ENCODE measurements around the gene AP1M2.
"Not testable (repeated sequence)": the region's sequence is repeated elsewhere in the genome, so short reads cannot be mapped to it uniquely, and the experiment has no call there.

AP1M2 gene

DNA sequence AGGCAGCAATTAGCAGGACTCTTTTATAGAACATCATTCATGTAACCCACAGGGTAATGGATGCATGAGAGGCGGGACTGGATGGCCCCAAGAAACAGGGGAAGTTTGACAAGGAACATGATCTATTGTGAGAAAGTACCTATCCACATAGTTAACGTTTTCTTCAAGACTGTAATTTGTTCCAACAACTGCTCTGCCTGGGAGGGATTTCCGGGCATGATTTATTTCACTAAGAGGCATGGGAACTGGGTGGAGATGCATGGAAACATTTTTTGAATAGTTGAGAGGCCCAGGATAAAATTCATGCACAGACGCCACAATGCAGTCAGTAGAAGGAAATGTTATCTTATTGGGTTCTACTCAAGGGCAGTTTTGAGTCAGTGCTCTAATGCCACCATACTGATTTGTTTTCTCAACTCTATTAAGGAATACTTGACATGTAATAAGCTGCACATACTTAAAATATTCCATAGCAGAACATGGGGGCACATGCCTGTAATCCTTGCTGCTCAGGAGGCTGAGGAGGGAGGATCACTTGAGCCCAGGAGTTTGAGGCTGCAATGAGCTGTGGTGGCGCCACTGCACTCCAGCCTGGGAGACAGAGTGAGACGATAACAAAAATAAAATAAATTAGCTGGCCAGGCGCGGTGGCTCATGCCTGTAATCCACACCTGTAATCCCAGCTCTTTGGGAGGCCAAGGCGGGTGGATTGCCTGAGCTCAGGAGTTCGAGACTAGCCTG is 53.3 kb downstream of the AP1M2 start:
- DNase-seq, result no peak

DNA sequence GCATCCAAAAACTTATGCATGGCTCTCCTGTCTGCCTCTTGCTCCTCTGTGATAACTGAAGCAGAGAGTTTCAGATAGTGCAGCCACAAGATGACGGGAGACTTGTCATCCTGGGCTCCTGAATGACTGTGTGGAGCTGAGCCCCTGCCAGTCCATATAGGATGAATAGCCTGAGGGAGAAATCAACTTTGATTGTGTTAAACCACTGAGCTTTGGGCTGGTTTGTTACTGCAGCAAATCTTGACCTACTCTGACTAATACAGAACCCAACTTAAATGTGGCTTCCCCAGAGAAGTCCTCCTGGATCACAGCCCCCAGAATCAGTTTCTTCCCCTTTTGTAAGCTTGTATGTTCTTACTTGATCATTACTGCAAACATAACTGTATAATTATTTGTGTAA is 54.7 kb downstream of the AP1M2 start:
- no peak for DNase-seq

DNA sequence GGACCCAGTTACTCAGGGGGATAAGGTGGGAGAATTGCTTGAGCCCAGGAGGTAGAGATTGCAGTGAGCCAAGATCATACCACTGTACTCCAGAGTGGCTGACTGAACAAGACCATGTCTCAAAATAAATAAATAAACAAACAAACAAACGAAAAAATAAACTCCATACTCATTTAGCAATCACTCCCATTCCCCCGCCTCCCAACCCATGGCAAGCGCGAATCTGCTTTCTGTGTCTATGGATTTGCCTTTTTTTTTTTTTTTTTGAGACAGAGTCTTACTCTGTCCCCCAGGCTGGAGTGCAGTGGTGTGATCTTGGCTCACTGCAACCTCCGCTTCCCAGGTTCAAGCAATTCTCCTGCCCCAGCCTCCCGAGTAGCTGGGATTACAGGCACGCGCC is 60.2 kb downstream of the AP1M2 start:
- not testable (repeated sequence) for DNase-seq

DNA sequence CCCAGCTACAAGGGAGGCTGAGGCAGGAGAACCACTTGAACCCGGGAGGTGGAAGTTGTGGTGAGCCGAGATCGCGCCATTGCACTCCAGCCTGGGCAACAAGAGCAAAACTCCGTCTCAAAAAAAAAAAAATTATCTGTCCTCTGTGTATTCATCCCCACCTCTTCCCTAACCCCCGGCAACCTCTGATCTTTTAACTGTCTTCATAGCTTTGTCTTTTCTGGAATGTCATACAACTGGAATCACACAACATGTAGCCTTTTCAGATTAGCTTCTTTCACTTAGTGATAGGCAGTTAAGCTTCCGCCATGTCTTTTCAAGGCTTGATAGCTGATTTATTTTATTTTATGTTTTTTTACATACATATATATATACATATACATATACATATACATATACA is 61.5 kb downstream of the AP1M2 start:
- DNase-seq, result no peak

DNA sequence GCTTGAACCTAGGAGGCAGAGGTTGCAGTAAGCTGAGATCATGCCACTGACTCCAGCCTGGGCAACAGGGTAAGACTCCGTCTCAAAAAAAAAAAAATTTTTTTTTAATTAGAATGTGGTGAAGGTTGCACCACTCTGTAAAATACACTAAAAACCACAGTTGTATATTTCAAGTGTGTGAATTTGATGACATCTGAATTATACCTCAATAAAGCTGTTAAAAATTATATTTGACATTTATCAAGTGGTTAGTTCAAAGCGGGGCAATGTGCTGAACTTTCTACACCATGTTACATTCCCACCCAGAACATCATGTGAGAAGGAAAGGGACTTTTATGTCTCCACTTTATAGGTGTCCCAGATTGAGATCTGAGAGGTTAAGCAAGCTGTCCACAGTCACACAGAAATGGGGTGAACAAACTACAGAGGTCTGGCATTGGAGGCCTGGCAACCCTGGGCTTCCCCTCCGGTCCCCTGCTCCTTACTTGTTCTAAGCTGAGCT is 63.9 kb downstream of the AP1M2 start:
- DNase-seq, result no peak
